Stimulated activated naive CD4-positive, alpha-beta T cell (primary cell): ENCODE results near the gene DENND6B.

Experiments used
- DNase-seq, 6 experiments: peaks; one replicate each; lab custom pipeline; 2025; lab: John Stamatoyannopoulos, UW

DENND6B gene

GRCh38 chr22:50316114-50317065 is 10.4 kb downstream of the DENND6B start:
- no peak for DNase-seq

GRCh38 chr22:50315289-50316113 is 11.3 kb downstream of the DENND6B start:
- DNase-seq = no peak

- DNase-seq = peak; percentile 20 to 61 (median 50)
Observed at GRCh38 chr22:50314455-50315288, 12.1 kb downstream of the DENND6B start.

- DNase-seq = no peak
Observed at GRCh38 chr22:50314081-50314454, 12.7 kb downstream of the DENND6B start.

GRCh38 chr22:50313600-50313999 is 13.2 kb downstream of the DENND6B start:
- DNase-seq = no peak

- no peak for DNase-seq
Observed at GRCh38 chr22:50313021-50313420, 13.8 kb downstream of the DENND6B start.

GRCh38 chr22:50312371-50312770 is 14.4 kb downstream of the DENND6B start:
- no peak for DNase-seq

GRCh38 chr22:50311606-50312351 is 15.0 kb downstream of the DENND6B start:
- no peak for DNase-seq

- no peak for DNase-seq
Observed at GRCh38 chr22:50310949-50311444, 15.8 kb downstream of the DENND6B start.

GRCh38 chr22:50310031-50310722 is 16.6 kb downstream of the DENND6B start:
- no peak for DNase-seq

- no peak for DNase-seq
Observed at GRCh38 chr22:50309601-50309991, 17.2 kb downstream of the DENND6B start.

- no peak for DNase-seq
Observed at GRCh38 chr22:50308986-50309600, 17.7 kb downstream of the DENND6B start.

- DNase-seq = no peak
Observed at GRCh38 chr22:50308597-50308935, 18.2 kb downstream of the DENND6B start.

GRCh38 chr22:50307890-50308596 is 18.8 kb downstream of the DENND6B start:
- DNase-seq = no peak

GRCh38 chr22:50306753-50307749 is 19.8 kb downstream of the DENND6B start, which contains the start of gene PLXNB2:
Gene PLXNB2 (minus strand): TSS chr22:50307646. CDS start chr22:50290584, 17,062 bp downstream.
- DNase-seq = peak in 2 of 6 experiments; percentile 13 to 15

- DNase-seq = no peak
Observed at GRCh38 chr22:50305923-50306566, 20.8 kb downstream of the DENND6B start.

- DNase-seq = no peak
Observed at GRCh38 chr22:50305393-50305922, 21.4 kb downstream of the DENND6B start.
